Hematopoietic multipotent progenitor cell treated with erythropoietin and hydrocortisone succinate and interleukin-3 and kit ligand, for 15 days (in vitro differentiated cells): Measurements from ENCODE around the gene PRRG1.
"Not testable (repeated sequence)": the region's sequence is repeated elsewhere in the genome, so short reads cannot be mapped to it uniquely, and the experiment has no call there.

Experiments used
- DNase-seq: peaks from one replicate; pipeline ENCODE4 v3.0.0-alpha.2; 2015; ENCODE audit warnings: low spot score

The PRRG1 gene

GRCh38 chrX:37378404-37378803 lies 29.2 kb downstream of the PRRG1 start:
- DNase-seq: no peak

- no peak for DNase-seq
These were observed 29.7 kb downstream of the PRRG1 start for GRCh38 chrX:37378830-37379229.

- DNase-seq: no peak
These were observed 31.1 kb downstream of the PRRG1 start for GRCh38 chrX:37380256-37380655.

GRCh38 chrX:37380924-37381323 lies 31.8 kb downstream of the PRRG1 start:
- no peak for DNase-seq

GRCh38 chrX:37383313-37383712 lies 34.1 kb downstream of the PRRG1 start:
- no peak for DNase-seq

- DNase-seq: no peak
These were observed 39.2 kb downstream of the PRRG1 start for GRCh38 chrX:37388413-37388812.

- DNase-seq: no peak
These were observed 56.8 kb downstream of the PRRG1 start for GRCh38 chrX:37405956-37406355.

- no peak for DNase-seq
These were observed 58.6 kb downstream of the PRRG1 start for GRCh38 chrX:37407736-37408135.

- no peak for DNase-seq
These were observed 60.1 kb downstream of the PRRG1 start for GRCh38 chrX:37409278-37409677.

GRCh38 chrX:37420185-37420584 lies 71.0 kb downstream of the PRRG1 start:
- no peak for DNase-seq

- no peak for DNase-seq
These were observed 71.6 kb downstream of the PRRG1 start for GRCh38 chrX:37420756-37421155.

- DNase-seq: no peak
These were observed 74.9 kb downstream of the PRRG1 start for GRCh38 chrX:37424000-37424429.

- no peak for DNase-seq
These were observed 76.2 kb downstream of the PRRG1 start for GRCh38 chrX:37425370-37425769.

- DNase-seq: not testable (repeated sequence)
These were observed 79.8 kb downstream of the PRRG1 start for GRCh38 chrX:37428962-37429361.

- no peak for DNase-seq
These were observed 85.2 kb downstream of the PRRG1 start for GRCh38 chrX:37434362-37434761.

GRCh38 chrX:37437160-37437559 lies 88.0 kb downstream of the PRRG1 start:
- DNase-seq: no peak

- DNase-seq: no peak
These were observed 92.2 kb downstream of the PRRG1 start for GRCh38 chrX:37441377-37441776.

- DNase-seq: no peak
These were observed 96.0 kb downstream of the PRRG1 start for GRCh38 chrX:37445182-37445581.

- no peak for DNase-seq
These were observed 104.7 kb downstream of the PRRG1 start for GRCh38 chrX:37453821-37454220.

- no peak for DNase-seq
These were observed 105.5 kb downstream of the PRRG1 start for GRCh38 chrX:37454537-37455285.

GRCh38 chrX:37455381-37455780 lies 106.2 kb downstream of the PRRG1 start:
- DNase-seq: no peak

- not testable (repeated sequence) for DNase-seq
These were observed 111.1 kb downstream of the PRRG1 start for GRCh38 chrX:37460285-37460684.

GRCh38 chrX:37462346-37462745 lies 113.2 kb downstream of the PRRG1 start:
- no peak for DNase-seq

- no peak for DNase-seq
These were observed 119.1 kb downstream of the PRRG1 start for GRCh38 chrX:37468124-37468739.
